ENCODE data around the gene MYADML2.
"Not testable (repeated sequence)": the region's sequence is repeated elsewhere in the genome, so short reads cannot be mapped to it uniquely, and the experiment has no call there.

The MYADML2 gene

DNA sequence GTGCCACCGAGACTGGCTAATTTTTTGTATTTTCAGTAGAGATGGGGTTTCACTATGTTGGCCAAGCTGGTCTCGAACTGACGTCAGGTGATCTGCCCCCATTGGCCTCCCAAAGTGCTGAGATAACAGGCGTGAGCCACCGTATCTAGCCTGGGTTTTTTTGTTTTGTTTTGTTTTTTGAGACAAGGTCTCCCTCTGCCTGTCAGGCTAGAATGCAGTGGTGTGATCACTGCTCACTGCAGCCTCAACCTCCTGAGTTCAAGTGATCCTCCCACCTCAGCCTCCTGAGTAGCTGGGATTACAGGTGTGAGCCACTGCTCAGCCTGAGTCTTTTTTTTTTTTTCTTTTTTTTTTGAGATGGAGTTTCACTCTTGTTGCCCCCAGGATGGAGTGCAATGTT lies 6.4 kb upstream of the MYADML2 start:
- H3K4me1 ChIP-seq (ENCODE audit: control extremely low read depth in 1 of 4, control insufficient read depth in 4 of 4, insufficient read depth in 4 of 4, low read length in 3 of 4), result peaks cover 0 to 12% (median 4%) of the 10 kb centered on the region in 4 experiments
- ChIA-PET POLR2A (interaction anchor here (0.6 to 0.9 kb wide), 2 partner anchors 84 to 1763 kb away, joined by 3 read pairs; no protein-coding TSS in a partner anchor), CTCF (interaction anchor here (1.0 to 4.1 kb wide), 8 partner anchors 9 to 220 kb away, joined by 3 to 28 read pairs (median 4); partner anchors contain the start of gene ASPSCR1)
- H3K4me3 ChIP-seq (ENCODE audit: control insufficient read depth in 1 of 7, extremely low read depth in 1 of 7, insufficient read depth in 4 of 7, low read depth in 2 of 7, low read length in 6 of 7); DNase-seq; H3K27ac ChIP-seq (ENCODE audit: insufficient read depth in 1 of 2, low read depth in 1 of 2, low read length in 2 of 2, poor library complexity in 1 of 2, severe bottlenecking in 2 of 2); H3K36me3 ChIP-seq (ENCODE audit: control insufficient read depth in 4 of 4, insufficient read depth in 4 of 4, low read length in 3 of 4); H3K9me3 ChIP-seq (ENCODE audit: control extremely low read depth in 1 of 5, control insufficient read depth in 4 of 5, insufficient read depth in 2 of 5, low read depth in 1 of 5, low read length in 4 of 5): not testable (repeated sequence)
- H3K27me3 ChIP-seq (replicated peaks in 2 of 5; ENCODE audit: control insufficient read depth in 4 of 5, insufficient read depth in 5 of 5, low read length in 4 of 5), result peaks cover 0 to 10% (median 3%) of the 10 kb centered on the region in 5 experiments
- WGBS (ENCODE audit: insufficient coverage), result 67% methylated on average over 3 of the region's 5 CpGs

DNA sequence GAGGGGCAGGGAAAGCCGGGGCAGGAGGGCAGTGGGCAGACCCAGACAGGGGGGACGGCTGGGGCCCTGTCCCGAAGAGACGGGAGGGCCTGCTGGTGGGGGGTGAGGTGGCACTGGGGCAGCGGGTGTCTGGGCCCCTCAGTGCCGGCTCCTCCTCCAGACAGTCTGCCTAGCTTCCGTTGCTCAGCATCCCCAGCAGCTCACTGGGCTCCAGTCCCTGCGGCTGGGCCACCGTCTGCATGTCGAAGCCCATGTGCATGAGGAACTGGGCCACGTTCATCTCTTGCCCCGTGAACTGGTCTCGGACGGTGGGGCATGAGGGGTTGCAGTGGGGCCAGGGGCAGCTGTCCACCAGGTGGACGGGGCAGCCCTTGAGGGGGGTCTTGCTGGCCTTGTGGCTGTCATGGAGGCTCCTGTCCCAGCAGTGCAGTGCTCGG lies 5.8 kb upstream of the MYADML2 start:
- DNase-seq, result no peak
- Histone ChIP-seq H3K4me1 (ENCODE audit: control extremely low read depth in 1 of 4, control insufficient read depth in 4 of 4, insufficient read depth in 4 of 4, low read length in 3 of 4) (peaks cover 0 to 12% (median 4%) of the 10 kb centered on the region in 4 experiments), H3K4me3 (ENCODE audit: control insufficient read depth in 1 of 7, extremely low read depth in 1 of 7, insufficient read depth in 4 of 7, low read depth in 2 of 7, low read length in 6 of 7) (no peak overlapping the region), H3K27ac (ENCODE audit: insufficient read depth in 1 of 2, low read depth in 1 of 2, low read length in 2 of 2, poor library complexity in 1 of 2, severe bottlenecking in 2 of 2) (no peak overlapping the region), H3K27me3 (replicated peaks in 2 of 5; ENCODE audit: control insufficient read depth in 4 of 5, insufficient read depth in 5 of 5, low read length in 4 of 5) (peaks cover 0 to 4% (median 0%) of the 10 kb centered on the region in 5 experiments), H3K36me3 (ENCODE audit: control insufficient read depth in 4 of 4, insufficient read depth in 4 of 4, low read length in 3 of 4) (no peaks in the 10 kb centered on the region), H3K9me3 (ENCODE audit: control extremely low read depth in 1 of 5, control insufficient read depth in 4 of 5, insufficient read depth in 2 of 5, low read depth in 1 of 5, low read length in 4 of 5) (no peaks in the 10 kb centered on the region)
- CTCF ChIA-PET, result interaction anchor here (0.7 to 4.1 kb wide), 7 partner anchors 10 to 85 kb away, joined by 3 to 28 read pairs (median 3); partner anchors contain the start of gene ASPSCR1
- POLR2A ChIA-PET, result interaction anchor here (0.9 kb wide), 1 partner anchor 84 kb away, joined by 3 read pairs; no protein-coding TSS in a partner anchor
- WGBS (ENCODE audit: insufficient coverage), result 92% methylated on average over 15 of the region's 16 CpGs

DNA sequence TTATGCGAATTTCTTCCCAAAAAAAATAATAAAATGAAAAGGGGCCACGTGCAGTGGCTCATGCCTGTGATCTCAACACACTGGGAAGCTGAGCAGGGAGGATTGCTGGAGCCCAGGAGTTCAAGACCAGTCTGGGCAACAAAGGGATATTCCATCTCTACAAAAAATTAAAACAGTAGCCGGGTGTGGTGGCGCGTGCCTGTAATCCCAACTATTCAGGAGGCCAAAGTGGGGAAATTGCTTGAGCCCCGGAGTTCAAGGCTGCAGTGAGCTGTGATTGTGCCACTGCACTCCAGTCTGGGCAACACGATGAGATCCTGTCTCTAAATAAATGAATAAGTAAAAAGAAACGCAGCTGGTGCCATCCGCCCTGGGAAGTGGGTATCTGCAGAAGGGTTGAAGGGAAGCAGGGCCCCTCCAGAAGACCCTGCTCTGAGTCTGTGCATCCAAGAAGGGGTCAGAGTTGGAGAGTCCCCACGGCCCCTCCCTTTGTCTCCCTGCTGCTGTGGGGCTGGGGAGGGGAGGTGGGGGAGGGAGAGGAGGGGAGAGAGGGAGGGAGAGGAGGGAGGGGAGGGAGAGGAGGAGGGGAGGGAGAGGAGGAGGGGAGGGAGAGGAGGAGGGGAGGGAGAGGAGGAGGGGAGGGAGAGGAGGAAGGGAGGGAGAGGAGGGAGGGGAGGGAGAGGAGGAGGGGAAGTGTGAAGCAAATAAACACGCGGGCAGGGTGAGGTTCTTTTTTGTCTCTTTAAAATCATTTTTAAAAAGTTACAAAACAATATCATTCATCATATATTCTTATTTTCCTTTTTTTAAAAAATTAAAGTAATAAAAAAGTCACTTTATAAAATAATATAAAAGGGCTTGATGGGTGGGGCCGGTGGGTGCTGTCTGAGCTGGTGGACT lies 5.0 kb upstream of the MYADML2 start:
- ChIA-PET CTCF (interaction anchor here (0.7 to 2.1 kb wide), 8 partner anchors 9 to 69 kb away, joined by 3 to 5 read pairs (median 3); partner anchors contain the start of gene ASPSCR1), POLR2A (interaction anchor here (0.7 kb wide), 1 partner anchor 7 kb away, joined by 4 read pairs; no protein-coding TSS in a partner anchor)
- Histone ChIP-seq H3K27me3 (replicated peaks in 2 of 5; ENCODE audit: control insufficient read depth in 4 of 5, insufficient read depth in 5 of 5, low read length in 4 of 5) (peaks cover 0 to 2% (median 0%) of the 10 kb centered on the region in 5 experiments), H3K27ac (ENCODE audit: insufficient read depth in 1 of 2, low read depth in 1 of 2, low read length in 2 of 2, poor library complexity in 1 of 2, severe bottlenecking in 2 of 2) (no peak overlapping the region), H3K9me3 (ENCODE audit: control extremely low read depth in 1 of 5, control insufficient read depth in 4 of 5, insufficient read depth in 2 of 5, low read depth in 1 of 5, low read length in 4 of 5) (no peaks in the 10 kb centered on the region), H3K36me3 (ENCODE audit: control insufficient read depth in 4 of 4, insufficient read depth in 4 of 4, low read length in 3 of 4) (no peaks in the 10 kb centered on the region), H3K4me1 (ENCODE audit: control extremely low read depth in 1 of 4, control insufficient read depth in 4 of 4, insufficient read depth in 4 of 4, low read length in 3 of 4) (peaks cover 0 to 12% (median 4%) of the 10 kb centered on the region in 4 experiments), H3K4me3 (ENCODE audit: control insufficient read depth in 1 of 7, extremely low read depth in 1 of 7, insufficient read depth in 4 of 7, low read depth in 2 of 7, low read length in 6 of 7) (no peak overlapping the region)
- DNase-seq, result no peak
- 66% methylated on average over 9 of the region's 13 CpGs for WGBS (ENCODE audit: insufficient coverage)

DNA sequence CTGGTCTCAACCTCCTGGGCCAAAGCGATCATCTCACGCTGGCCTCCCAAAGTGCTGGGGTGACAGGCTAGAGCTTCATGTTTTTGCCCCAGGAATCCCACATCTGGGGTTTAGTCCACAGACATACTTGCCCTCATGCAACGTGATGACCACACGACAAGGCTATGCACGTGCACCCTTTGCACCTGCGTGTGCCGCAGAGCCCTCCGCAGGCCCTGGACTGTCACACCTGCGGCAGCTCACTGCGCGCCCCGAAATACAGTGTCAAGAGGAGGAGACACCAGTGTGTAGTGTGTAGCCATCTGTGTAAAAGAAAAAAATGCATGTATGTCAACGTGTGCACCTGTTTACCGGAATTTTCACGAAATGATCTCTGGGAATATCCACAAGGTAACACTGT lies 3.5 kb upstream of the MYADML2 start:
- ChIA-PET POLR2A (no interaction called here), CTCF (interaction anchor here (1.3 to 2.1 kb wide), 3 partner anchors 10 to 22 kb away, joined by 3 to 5 read pairs (median 4); no protein-coding TSS in a partner anchor)
- 86% methylated on average over 15 of the region's 15 CpGs for WGBS (ENCODE audit: insufficient coverage)
- Histone ChIP-seq H3K36me3 (ENCODE audit: control insufficient read depth in 4 of 4, insufficient read depth in 4 of 4, low read length in 3 of 4) (no peaks in the 10 kb centered on the region), H3K27ac (ENCODE audit: insufficient read depth in 1 of 2, low read depth in 1 of 2, low read length in 2 of 2, poor library complexity in 1 of 2, severe bottlenecking in 2 of 2) (no peak overlapping the region), H3K27me3 (replicated peaks in 2 of 5; ENCODE audit: control insufficient read depth in 4 of 5, insufficient read depth in 5 of 5, low read length in 4 of 5) (peaks cover 0 to 2% (median 0%) of the 10 kb centered on the region in 5 experiments), H3K9me3 (ENCODE audit: control extremely low read depth in 1 of 5, control insufficient read depth in 4 of 5, insufficient read depth in 2 of 5, low read depth in 1 of 5, low read length in 4 of 5) (no peaks in the 10 kb centered on the region), H3K4me1 (ENCODE audit: control extremely low read depth in 1 of 4, control insufficient read depth in 4 of 4, insufficient read depth in 4 of 4, low read length in 3 of 4) (peaks cover 0 to 12% (median 4%) of the 10 kb centered on the region in 4 experiments), H3K4me3 (ENCODE audit: control insufficient read depth in 1 of 7, extremely low read depth in 1 of 7, insufficient read depth in 4 of 7, low read depth in 2 of 7, low read length in 6 of 7) (no peak overlapping the region)
- DNase-seq, result no peak

DNA sequence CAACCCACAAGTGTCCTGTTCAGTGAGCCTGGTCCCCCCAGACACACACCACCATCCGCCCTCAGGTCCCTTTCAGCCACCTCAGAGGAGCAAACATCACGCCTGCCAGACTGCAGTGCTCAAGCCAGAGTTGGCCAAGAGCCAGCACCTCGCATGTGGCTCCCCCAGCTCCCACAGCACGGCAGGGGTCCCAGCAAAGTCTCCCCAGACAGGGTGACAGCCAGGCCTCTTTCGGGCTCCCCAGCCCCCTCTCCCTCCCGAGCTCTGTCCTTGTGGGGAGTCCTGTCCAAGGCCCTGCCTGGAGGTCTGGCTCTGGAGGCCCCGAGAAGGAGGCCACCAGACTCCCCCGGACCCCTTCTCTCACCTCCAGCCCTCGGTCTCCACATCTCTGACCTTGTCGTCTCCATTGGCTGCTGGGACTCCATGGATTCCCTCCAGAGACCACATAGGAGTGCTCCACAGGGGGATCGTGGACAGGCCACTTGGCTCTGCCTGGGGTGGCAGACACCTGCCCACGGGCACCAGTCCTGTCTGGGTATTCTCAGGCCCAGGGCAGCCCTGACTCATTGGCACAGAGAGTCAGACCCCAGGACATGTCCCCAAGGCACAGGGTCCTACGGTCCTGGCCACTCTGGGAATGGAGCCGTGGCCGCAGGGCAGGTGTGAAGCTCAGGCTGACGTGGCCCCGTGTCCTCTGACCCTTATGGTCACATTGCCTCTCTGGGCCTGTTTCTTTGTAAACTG lies 1.8 kb upstream of the MYADML2 start:
- CTCF ChIA-PET, result interaction anchor here (1.0 kb wide), 1 partner anchor 11 kb away, joined by 3 read pairs; no protein-coding TSS in a partner anchor
- POLR2A ChIA-PET, result no interaction called here
- no peaks in the 10 kb centered on the region for H3K36me3 ChIP-seq (ENCODE audit: control insufficient read depth in 4 of 4, insufficient read depth in 4 of 4, low read length in 3 of 4)
- peaks cover 0 to 12% (median 4%) of the 10 kb centered on the region in 4 experiments for H3K4me1 ChIP-seq (ENCODE audit: control extremely low read depth in 1 of 4, control insufficient read depth in 4 of 4, insufficient read depth in 4 of 4, low read length in 3 of 4)
- no peak for DNase-seq
- H3K4me3 ChIP-seq (ENCODE audit: control insufficient read depth in 1 of 7, extremely low read depth in 1 of 7, insufficient read depth in 4 of 7, low read depth in 2 of 7, low read length in 6 of 7), result no peak overlapping the region
- 97% methylated on average over 11 of the region's 17 CpGs for WGBS (ENCODE audit: insufficient coverage)
- H3K27ac ChIP-seq (ENCODE audit: insufficient read depth in 1 of 2, low read depth in 1 of 2, low read length in 2 of 2, poor library complexity in 1 of 2, severe bottlenecking in 2 of 2), result no peak overlapping the region
- H3K27me3 ChIP-seq (replicated peaks in 2 of 5; ENCODE audit: control insufficient read depth in 4 of 5, insufficient read depth in 5 of 5, low read length in 4 of 5), result peaks cover 0 to 4% (median 0%) of the 10 kb centered on the region in 5 experiments
- no peaks in the 10 kb centered on the region for H3K9me3 ChIP-seq (ENCODE audit: control extremely low read depth in 1 of 5, control insufficient read depth in 4 of 5, insufficient read depth in 2 of 5, low read depth in 1 of 5, low read length in 4 of 5)

DNA sequence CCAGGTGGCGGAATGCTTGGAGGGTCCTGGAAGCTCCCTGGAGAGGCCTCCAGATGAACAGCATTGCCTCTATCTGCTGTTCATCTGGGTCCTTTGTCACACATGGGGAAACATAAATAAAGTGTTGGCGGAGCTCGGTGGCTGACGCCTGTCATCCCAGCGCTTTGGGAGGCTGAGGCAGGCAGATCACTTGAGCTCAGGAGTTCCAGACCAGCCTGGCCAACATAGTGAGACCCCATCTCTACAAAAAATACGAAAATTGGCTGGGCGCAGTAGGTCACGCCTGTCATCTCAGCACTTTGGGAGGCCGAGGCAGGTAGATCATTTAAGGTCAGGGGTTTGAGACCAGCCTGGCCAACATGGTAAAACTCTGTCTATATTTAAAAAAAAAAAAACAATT lies 2.2 kb downstream of the MYADML2 start:
- H3K4me3 ChIP-seq (ENCODE audit: control insufficient read depth in 1 of 7, extremely low read depth in 1 of 7, insufficient read depth in 4 of 7, low read depth in 2 of 7, low read length in 6 of 7), result no peak overlapping the region
- no peaks in the 10 kb centered on the region for H3K9me3 ChIP-seq (ENCODE audit: control extremely low read depth in 1 of 5, control insufficient read depth in 4 of 5, insufficient read depth in 2 of 5, low read depth in 1 of 5, low read length in 4 of 5)
- peaks cover 0 to 4% (median 0%) of the 10 kb centered on the region in 5 experiments for H3K27me3 ChIP-seq (replicated peaks in 2 of 5; ENCODE audit: control insufficient read depth in 4 of 5, insufficient read depth in 5 of 5, low read length in 4 of 5)
- ChIA-PET POLR2A (no interaction called here), CTCF (interaction anchor here (0.8 to 2.0 kb wide), 4 partner anchors 9 to 75 kb away, joined by 3 to 7 read pairs (median 4); partner anchors contain the start of gene MAFG)
- H3K27ac ChIP-seq (ENCODE audit: insufficient read depth in 1 of 2, low read depth in 1 of 2, low read length in 2 of 2, poor library complexity in 1 of 2, severe bottlenecking in 2 of 2), result no peak overlapping the region
- peaks cover 0 to 8% (median 4%) of the 10 kb centered on the region in 4 experiments for H3K4me1 ChIP-seq (ENCODE audit: control extremely low read depth in 1 of 4, control insufficient read depth in 4 of 4, insufficient read depth in 4 of 4, low read length in 3 of 4)
- no peak for DNase-seq
- no peaks in the 10 kb centered on the region for H3K36me3 ChIP-seq (ENCODE audit: control insufficient read depth in 4 of 4, insufficient read depth in 4 of 4, low read length in 3 of 4)
- WGBS (ENCODE audit: insufficient coverage), result 96% methylated on average over 8 of the region's 9 CpGs

Data from common myeloid progenitor, CD34-positive (primary cell).